Neutrophil (primary cell): Measurements from ENCODE around the gene ARHGEF17.
A peak's percentile ranks its signal among the peaks of the same experiment; 100 is the strongest.

Experiments
- H3K27ac ChIP-seq: fragments of 200-600 bp; sonication (generic); 2 replicates; pipeline ENCODE4 v1.5.1; 2016; ENCODE audit warnings: mild to moderate bottlenecking, moderate library complexity
- H3K27me3 ChIP-seq: fragments of 200-600 bp; sonication (generic); 2 replicates; pipeline ENCODE4 v1.6.0; 2016; ENCODE audit warnings: mild to moderate bottlenecking
- H3K36me3 ChIP-seq: fragments of 200-600 bp; sonication (generic); 2 replicates; pipeline ENCODE4 v1.5.1; 2017
- H3K4me1 ChIP-seq, 2 experiments: fragments of 200-600 bp in 1 of 2; sonication (generic) in 1 of 2; 1 replicate in 1 of 2; 2 replicates in 1 of 2; pipeline versions ENCODE4 v1.5.1 to v1.6.1; 2013 to 2016; ENCODE audit warnings: low read depth in 1 of 2, low read length in 1 of 2, mild to moderate bottlenecking in 1 of 2, moderate library complexity in 1 of 2; ENCODE audit not compliant: control insufficient read depth in 1 of 2, insufficient read depth in 1 of 2
- H3K4me3 ChIP-seq, 2 experiments: fragments of 200-600 bp in 1 of 2; sonication (generic) in 1 of 2; 1 replicate in 1 of 2; 2 replicates in 1 of 2; pipeline ENCODE4 v1.5.1; 2013 to 2016; ENCODE audit warnings: low read depth in 1 of 2, low read length in 1 of 2, mild to moderate bottlenecking in 1 of 2, moderate library complexity in 1 of 2
- H3K9me3 ChIP-seq: fragments of 200-600 bp; sonication (generic); 2 replicates; pipeline ENCODE4 v1.5.1; 2016
- TF ChIP-seq, protein P1 (sequence below): fragments of 200-600 bp; sonication (generic); IDR thresholded peaks from 2 replicates; pipeline ENCODE4 v1.5.1; 2016; ENCODE audit warnings: antibody characterized with exemption

Gene ARHGEF17

DNA sequence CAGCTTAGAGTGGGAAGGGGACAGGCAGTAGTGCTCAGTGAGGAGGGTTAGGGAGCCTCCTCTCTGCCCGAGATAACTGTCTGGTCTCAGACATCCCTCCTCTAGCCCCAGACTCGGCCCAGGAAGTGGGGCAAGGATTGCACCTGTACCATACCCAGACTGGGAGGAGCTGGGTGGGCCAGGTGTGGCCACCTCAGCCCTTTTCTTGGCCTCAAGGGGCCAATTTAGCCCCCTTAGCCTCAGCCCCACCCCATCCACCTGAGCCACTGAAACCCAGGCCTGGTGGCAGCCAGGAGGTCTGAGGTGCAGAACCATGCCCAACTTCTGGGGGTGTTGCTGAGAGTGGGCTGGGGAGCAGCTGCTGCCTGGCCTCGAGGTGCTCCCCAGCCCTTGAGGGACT lies 74.7 kb downstream of the ARHGEF17 start:
- Histone ChIP-seq H3K27ac (peak overlapping the region; percentile 99), H3K9me3 (no peaks in the 10 kb centered on the region), H3K27me3 (no peaks in the 10 kb centered on the region), H3K4me3 (peak overlapping the region; percentile 80 to 96), H3K4me1 (peaks cover 100% of the 10 kb centered on the region in 2 experiments), H3K36me3 (peaks cover 23% of the 10 kb centered on the region)
- TF ChIP-seq, protein P1, sequence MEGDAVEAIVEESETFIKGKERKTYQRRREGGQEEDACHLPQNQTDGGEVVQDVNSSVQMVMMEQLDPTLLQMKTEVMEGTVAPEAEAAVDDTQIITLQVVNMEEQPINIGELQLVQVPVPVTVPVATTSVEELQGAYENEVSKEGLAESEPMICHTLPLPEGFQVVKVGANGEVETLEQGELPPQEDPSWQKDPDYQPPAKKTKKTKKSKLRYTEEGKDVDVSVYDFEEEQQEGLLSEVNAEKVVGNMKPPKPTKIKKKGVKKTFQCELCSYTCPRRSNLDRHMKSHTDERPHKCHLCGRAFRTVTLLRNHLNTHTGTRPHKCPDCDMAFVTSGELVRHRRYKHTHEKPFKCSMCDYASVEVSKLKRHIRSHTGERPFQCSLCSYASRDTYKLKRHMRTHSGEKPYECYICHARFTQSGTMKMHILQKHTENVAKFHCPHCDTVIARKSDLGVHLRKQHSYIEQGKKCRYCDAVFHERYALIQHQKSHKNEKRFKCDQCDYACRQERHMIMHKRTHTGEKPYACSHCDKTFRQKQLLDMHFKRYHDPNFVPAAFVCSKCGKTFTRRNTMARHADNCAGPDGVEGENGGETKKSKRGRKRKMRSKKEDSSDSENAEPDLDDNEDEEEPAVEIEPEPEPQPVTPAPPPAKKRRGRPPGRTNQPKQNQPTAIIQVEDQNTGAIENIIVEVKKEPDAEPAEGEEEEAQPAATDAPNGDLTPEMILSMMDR = no peak

DNA sequence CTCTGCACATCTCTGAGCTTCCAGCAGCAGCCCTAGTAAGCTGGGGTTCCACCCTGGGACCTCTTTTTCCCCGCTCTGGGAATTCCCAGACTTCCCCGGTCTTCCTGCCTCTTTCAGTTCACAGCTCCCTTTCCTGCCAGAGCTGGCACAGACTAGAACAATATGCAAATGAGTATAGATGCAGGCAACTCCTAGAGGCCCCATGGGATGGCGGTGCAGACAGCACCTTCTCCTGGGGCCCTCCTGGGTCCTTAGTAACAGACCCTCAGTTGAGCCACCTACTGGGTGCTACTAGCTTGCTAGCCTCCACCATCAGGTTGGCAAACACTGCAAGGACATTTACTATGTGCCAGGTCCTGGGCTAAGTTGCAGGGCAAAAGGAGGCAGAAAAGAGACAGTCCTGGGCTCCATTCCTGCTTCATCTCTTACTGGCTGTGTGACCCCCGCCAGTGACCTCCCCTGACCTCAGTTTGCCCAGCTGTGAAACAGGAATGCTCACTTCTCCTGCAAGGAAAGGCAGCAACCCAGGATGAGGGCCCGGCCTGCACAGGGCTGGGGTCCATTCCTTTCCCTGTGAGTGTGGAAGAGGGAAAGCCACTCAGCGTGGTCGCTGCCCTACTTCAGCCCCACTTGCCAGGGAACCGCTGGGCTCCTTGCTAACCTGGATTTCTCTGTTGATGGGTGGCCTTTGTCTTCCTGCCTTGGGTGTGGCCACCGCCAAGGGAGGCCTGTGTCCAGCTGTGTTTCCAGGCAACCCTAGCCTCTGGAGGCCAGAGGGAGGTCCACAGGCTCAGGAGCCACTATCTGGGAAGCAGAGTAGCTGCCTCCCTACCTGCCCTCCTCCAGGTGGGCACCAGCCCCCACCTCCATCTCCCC lies 75.4 kb downstream of the ARHGEF17 start:
- H3K27me3 ChIP-seq = no peaks in the 10 kb centered on the region
- peak overlapping the region; percentile 80 to 96 for H3K4me3 ChIP-seq
- TF ChIP-seq, protein P1 = no peak
- no peaks in the 10 kb centered on the region for H3K9me3 ChIP-seq
- peaks cover 100% of the 10 kb centered on the region in 2 experiments for H3K4me1 ChIP-seq
- H3K27ac ChIP-seq = peak overlapping the region; percentile 99
- peaks cover 28% of the 10 kb centered on the region for H3K36me3 ChIP-seq

DNA sequence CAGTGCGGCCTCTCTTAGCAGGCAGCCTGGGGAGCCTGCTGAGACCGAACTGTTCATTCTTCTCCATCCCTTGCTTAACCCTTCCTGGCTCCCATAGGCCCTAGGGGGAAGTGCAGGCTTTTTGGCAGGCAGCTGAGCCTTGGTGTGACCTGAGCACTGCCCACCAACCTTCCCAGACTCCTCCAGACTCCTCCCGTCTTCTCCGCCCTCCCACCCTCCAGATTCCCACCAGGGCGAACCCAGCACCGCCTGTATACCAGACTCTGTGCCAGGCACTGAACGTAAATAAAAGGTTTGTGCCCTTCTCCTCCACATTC lies 76.0 kb downstream of the ARHGEF17 start:
- peaks cover 32% of the 10 kb centered on the region for H3K36me3 ChIP-seq
- H3K27ac ChIP-seq = peak overlapping the region; percentile 99
- no peaks in the 10 kb centered on the region for H3K9me3 ChIP-seq
- H3K4me1 ChIP-seq = peaks cover 100% of the 10 kb centered on the region in 2 experiments
- no peaks in the 10 kb centered on the region for H3K27me3 ChIP-seq
- H3K4me3 ChIP-seq = peak overlapping the region; percentile 80 to 96
- TF ChIP-seq, protein P1 = no peak

DNA sequence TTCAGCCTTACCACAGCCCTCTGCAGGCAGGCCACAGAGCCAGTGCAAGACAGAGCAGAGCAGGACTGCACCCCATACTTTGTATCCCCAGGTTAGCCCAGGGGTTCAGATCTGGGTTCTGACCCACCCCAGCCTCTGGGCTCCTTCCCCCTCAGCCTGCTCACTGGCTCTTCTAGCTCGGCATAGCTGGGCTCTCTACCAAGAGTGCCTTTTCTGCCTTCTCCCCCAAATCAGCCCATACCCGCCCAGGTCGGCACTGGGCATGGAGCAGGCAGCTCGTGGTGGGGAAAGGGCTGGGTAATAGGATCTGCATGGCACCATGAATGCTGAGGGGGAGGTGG lies 76.4 kb downstream of the ARHGEF17 start:
- H3K36me3 ChIP-seq = peaks cover 30% of the 10 kb centered on the region
- H3K27ac ChIP-seq = peak overlapping the region; percentile 99

DNA sequence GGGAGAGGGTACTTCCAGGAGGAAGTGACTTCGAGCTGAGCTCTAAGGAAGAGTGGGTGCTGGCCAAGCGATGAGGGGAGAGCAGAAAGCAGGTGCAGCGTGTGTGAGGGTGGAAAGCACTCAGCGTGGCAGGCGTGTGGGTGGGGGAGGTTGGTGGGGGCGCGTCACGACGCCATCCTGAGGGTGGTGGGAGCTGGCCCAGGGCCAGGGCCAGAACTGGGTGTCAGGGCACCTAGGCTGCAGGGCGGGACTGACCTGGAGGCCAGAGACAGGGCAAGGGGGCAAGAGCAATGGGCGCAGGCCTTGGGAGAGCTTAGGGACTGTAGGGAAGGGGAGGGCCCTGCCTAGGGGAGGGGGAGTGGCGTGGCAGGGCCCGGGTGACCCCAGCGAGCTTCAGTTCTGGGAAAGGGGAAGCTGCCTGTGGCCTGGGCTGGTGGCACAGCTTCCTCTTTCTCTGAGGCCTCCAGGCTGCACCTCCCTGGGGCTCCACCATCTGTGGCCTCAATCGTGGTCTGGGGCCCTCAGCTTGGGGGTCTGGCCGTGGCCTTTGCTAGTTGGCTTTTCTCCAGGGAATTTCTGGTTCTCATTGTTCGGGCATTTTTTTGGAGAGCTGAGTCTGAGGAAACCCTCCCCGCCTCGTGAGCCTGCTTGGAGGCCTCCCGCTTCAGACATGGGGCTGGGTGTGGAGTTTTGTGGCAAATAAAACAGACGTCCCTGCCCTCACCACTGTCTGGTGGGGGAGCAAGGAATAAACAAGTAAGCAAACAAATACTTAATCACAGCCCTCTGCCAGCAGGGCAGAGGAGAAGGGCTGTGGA lies 77.0 kb downstream of the ARHGEF17 start:
- Histone ChIP-seq H3K27me3 (no peaks in the 10 kb centered on the region), H3K36me3 (peaks cover 29% of the 10 kb centered on the region), H3K4me1 (peaks cover 100% of the 10 kb centered on the region in 2 experiments), H3K27ac (peak overlapping the region; percentile 99), H3K9me3 (no peaks in the 10 kb centered on the region), H3K4me3 (peak overlapping the region; percentile 80 to 96)
- TF ChIP-seq, protein P1 = peak; percentile 76

More for the DNA sequence above, 76.4 kb downstream of the ARHGEF17 start:
- Histone ChIP-seq H3K27me3 (no peaks in the 10 kb centered on the region), H3K4me3 (peak overlapping the region; percentile 80 to 96), H3K9me3 (no peaks in the 10 kb centered on the region), H3K4me1 (peaks cover 100% of the 10 kb centered on the region in 2 experiments)
- TF ChIP-seq, protein P1 = no peak
